GM23338 (cell line): ENCODE measurements around the gene TSPAN33. TPM values are rescaled to one million over a fixed set of nuclear protein-coding genes. Genes with fewer than 3 reads are reported as not detected.

ENCODE experiments used
- ATAC-seq: fragments of 200-7000 bp; cut with Tn5 transposase; 3 replicates; pipeline ENCODE4 v1.9.1; 2020
- DNase-seq: peaks from one replicate; pipeline ENCODE4 v3.0.0-alpha.2; 2015; ENCODE audit warnings: low spot score
- H2AFZ ChIP-seq: fragments of 200-600 bp; sonication (generic); 2 replicates; pipeline ENCODE4 v1.8.0; 2016; ENCODE audit warnings: antibody characterized with exemption, mild to moderate bottlenecking, moderate library complexity
- H3F3A ChIP-seq: fragments of 200-600 bp; sonication (generic); replicated peaks from 2 replicates; pipeline ENCODE4 v1.8.0; 2017; ENCODE audit warnings: antibody characterized with exemption, mixed run types, low read depth
- H3K27ac ChIP-seq: fragments of 200-600 bp; sonication (generic); 2 replicates; pipeline ENCODE4 v1.6.1; 2016; ENCODE audit warnings: low read depth
- H3K27me3 ChIP-seq: fragments of 200-600 bp; sonication (generic); 2 replicates; pipeline ENCODE4 v1.8.0; 2016; ENCODE audit warnings: mild to moderate bottlenecking, mixed run types, moderate library complexity; ENCODE audit not compliant: insufficient read depth
- H3K36me3 ChIP-seq: fragments of 200-600 bp; sonication (generic); 2 replicates; pipeline ENCODE4 v1.8.0; 2016; ENCODE audit warnings: mild to moderate bottlenecking; ENCODE audit not compliant: insufficient read depth
- H3K4me1 ChIP-seq: fragments of 200-600 bp; sonication (generic); 2 replicates; pipeline ENCODE4 v1.8.0; 2016; ENCODE audit warnings: mild to moderate bottlenecking, moderate library complexity; ENCODE audit not compliant: insufficient read depth
- H3K4me2 ChIP-seq: fragments of 200-600 bp; sonication (generic); 2 replicates; pipeline ENCODE4 v1.7.1; 2017; ENCODE audit warnings: mixed run types
- H3K4me3 ChIP-seq: fragments of 200-600 bp; sonication (generic); 2 replicates; pipeline ENCODE4 v1.6.1; 2016; ENCODE audit warnings: mixed run types
- H3K79me2 ChIP-seq: fragments of 200-600 bp; sonication (generic); replicated peaks from 2 replicates; pipeline ENCODE4 v1.8.0; 2017; ENCODE audit warnings: mild to moderate bottlenecking; ENCODE audit not compliant: insufficient read depth
- H3K9me2 ChIP-seq: fragments of 200-600 bp; sonication (generic); 2 replicates; pipeline ENCODE4 v1.8.0; 2017; ENCODE audit not compliant: insufficient read depth
- H4K20me1 ChIP-seq: fragments of 200-600 bp; sonication (generic); replicated peaks from 2 replicates; pipeline ENCODE4 v1.8.0; 2017; ENCODE audit warnings: mild to moderate bottlenecking; ENCODE audit not compliant: insufficient read depth
- H3K27ac Mint-ChIP-seq: 2 replicates; pipeline ENCODE4 v1.8.0; 2020; ENCODE audit warnings: inconsistent platforms, mild to moderate bottlenecking, moderate library complexity, mixed read lengths
- H3K27me3 Mint-ChIP-seq: 3 replicates; pipeline ENCODE4 v1.8.0; 2022; ENCODE audit warnings: low read depth, mild to moderate bottlenecking, moderate library complexity, mixed read lengths, inconsistent platforms; ENCODE audit not compliant: insufficient read depth, poor library complexity
- H3K36me3 Mint-ChIP-seq: 3 replicates; pipeline ENCODE4 v1.8.0; 2021; ENCODE audit warnings: low read depth, mild to moderate bottlenecking, inconsistent platforms, moderate library complexity, mixed read lengths
- H3K4me1 Mint-ChIP-seq: 3 replicates; pipeline ENCODE4 v1.8.0; 2020; ENCODE audit warnings: mild to moderate bottlenecking, inconsistent platforms, mixed read lengths
- H3K4me3 Mint-ChIP-seq: 3 replicates; pipeline ENCODE4 v1.8.0; 2021; ENCODE audit warnings: moderate library complexity, mild to moderate bottlenecking, inconsistent platforms, mixed read lengths
- H3K9me3 Mint-ChIP-seq: 3 replicates; pipeline ENCODE4 v1.8.0; 2020; ENCODE audit warnings: moderate library complexity, mild to moderate bottlenecking, inconsistent platforms, mixed read lengths
- CREB1 ChIP-seq: fragments of 250-450 bp; sonication (Bioruptor Pico); IDR thresholded peaks from 2 replicates; pipeline ENCODE4 v1.5.0; 2020; ENCODE audit warnings: low read depth, mild to moderate bottlenecking, moderate library complexity
- ETS1 ChIP-seq: IDR thresholded peaks from 2 replicates; pipeline ENCODE4 v1.6.1; 2016; ENCODE audit warnings: antibody characterized with exemption
- EZH2phosphoT487 ChIP-seq: fragments of 200-600 bp; sonication (generic); IDR thresholded peaks from one replicate; pipeline ENCODE4 v1.8.1; 2018; ENCODE audit warnings: antibody characterized with exemption; ENCODE audit not compliant: unreplicated experiment
- JUNB ChIP-seq: IDR thresholded peaks from one replicate; pipeline ENCODE4 v1.6.1; 2016; ENCODE audit warnings: antibody characterized with exemption; ENCODE audit not compliant: unreplicated experiment
- REST ChIP-seq: IDR thresholded peaks from one replicate; pipeline ENCODE4 v1.6.1; 2018; ENCODE audit warnings: antibody characterized with exemption; ENCODE audit not compliant: unreplicated experiment
- ZNF114 ChIP-seq: fragments of 250-450 bp; sonication (Bioruptor Pico); IDR thresholded peaks from 2 replicates; pipeline ENCODE4 v1.5.0; 2020; ENCODE audit warnings: mild to moderate bottlenecking, moderate library complexity
- polyA plus RNA-seq: library from polyadenylated mRNA; unstranded; fragments of >200 nt; fragmentation: Nextera tagmentation; extraction: Ambion mirVana; gene quantifications from 2 replicates; pipeline ENCODE4 v1.2.1, GENCODE V29; 2016
- total RNA-seq: library from RNA; depleted of rRNA; stranded (reverse); fragments of >200 nt; shearing (Covaris generic); gene quantifications from 2 replicates; pipeline ENCODE4 v1.2.3, GENCODE V29; 2014

The TSPAN33 gene
- total and polyA plus RNA-seq, 2 experiments from 2014 or later, result 17.6 to 51.5 TPM

GRCh38 chr7:129212126-129212525, 67.6 kb downstream of the TSPAN33 start:
- no peaks in the 10 kb centered on the region for H3K4me1 ChIP-seq
- DNase-seq (no peak), ATAC-seq (no peak)
- Mint-ChIP-seq H3K27ac (no peak overlapping the region), H3K4me3 (no peak overlapping the region), H3K9me3 (peaks cover 31% of the 10 kb centered on the region), H3K27me3 (peaks cover 10% of the 10 kb centered on the region), H3K4me1 (peaks cover 3% of the 10 kb centered on the region; the same call in 1 of the 3 replicates), H3K36me3 (peaks cover 74% of the 10 kb centered on the region)
- no peak overlapping the region for H3K4me2 ChIP-seq
- no peaks in the 10 kb centered on the region for H3K9me2 ChIP-seq
- H3K79me2 ChIP-seq, result no peaks in the 10 kb centered on the region
- H2AFZ ChIP-seq, result no peak overlapping the region
- H3K4me3 ChIP-seq, result no peak overlapping the region
- peaks cover 6% of the 10 kb centered on the region; the same call in 1 of the 2 replicates for H3F3A ChIP-seq
- TF ChIP-seq JUNB, result no peak
- no peak for TF ChIP-seq ETS1
- no peak for TF ChIP-seq REST
- no peak for TF ChIP-seq EZH2phosphoT487
- no peak for TF ChIP-seq ZNF114 (CRISPR knock-in tag)
- H3K27ac ChIP-seq, result no peak overlapping the region
- no peaks in the 10 kb centered on the region for H3K36me3 ChIP-seq
- H4K20me1 ChIP-seq, result no peaks in the 10 kb centered on the region
- H3K27me3 ChIP-seq, result no peaks in the 10 kb centered on the region

- Histone ChIP-seq H3K27ac (no peak overlapping the region), H3K9me2 (no peaks in the 10 kb centered on the region), H3K79me2 (no peaks in the 10 kb centered on the region), H3K27me3 (no peaks in the 10 kb centered on the region), H3K4me3 (no peak overlapping the region), H3K4me1 (no peaks in the 10 kb centered on the region), H3K4me2 (no peak overlapping the region), H2AFZ (no peak overlapping the region), H3F3A (peaks cover 6% of the 10 kb centered on the region; the same call in 1 of the 2 replicates), H3K36me3 (no peaks in the 10 kb centered on the region), H4K20me1 (no peaks in the 10 kb centered on the region)
- TF ChIP-seq CREB1 (CRISPR knock-in tag), result no peak
- no peak for TF ChIP-seq REST
- H3K4me1 Mint-ChIP-seq, result peaks cover 3% of the 10 kb centered on the region; the same call in 1 of the 3 replicates
- H3K27me3 Mint-ChIP-seq, result peaks cover 10% of the 10 kb centered on the region
- no peak overlapping the region for H3K27ac Mint-ChIP-seq
- DNase-seq (no peak), ATAC-seq (no peak)
- peaks cover 33% of the 10 kb centered on the region for H3K9me3 Mint-ChIP-seq
- H3K4me3 Mint-ChIP-seq, result no peak overlapping the region
- H3K36me3 Mint-ChIP-seq, result peaks cover 72% of the 10 kb centered on the region
Measured at GRCh38 chr7:129212596-129212995, 68.1 kb downstream of the TSPAN33 start.
